Osteoblast (primary cell): ENCODE results near the gene GLDN. TPM values are rescaled to one million over a fixed set of nuclear protein-coding genes. Genes with fewer than 3 reads are reported as not detected.

Experiments
- DNase-seq: peaks from one replicate; pipeline ENCODE4 v3.0.0; 2011; ENCODE audit warnings: low spot score, mixed read lengths; ENCODE audit not compliant: insufficient read length; ENCODE audit errors: missing footprints
- H2AFZ ChIP-seq: 2 replicates; pipeline ENCODE4 v1.6.0; 2011; ENCODE audit warnings: mild to moderate bottlenecking, low read length
- H3K27ac ChIP-seq: 2 replicates; pipeline ENCODE4 v1.5.1; 2011; ENCODE audit warnings: mild to moderate bottlenecking, low read depth, low read length, moderate library complexity
- H3K27me3 ChIP-seq: 2 replicates; pipeline ENCODE4 v1.6.0; 2012; ENCODE audit warnings: mild to moderate bottlenecking, control low read depth, inconsistent platforms, low read length, moderate library complexity; ENCODE audit not compliant: insufficient read depth
- H3K36me3 ChIP-seq: 2 replicates; pipeline ENCODE4 v1.5.1; 2011; ENCODE audit warnings: mild to moderate bottlenecking, low read length, control low read depth, moderate library complexity; ENCODE audit not compliant: insufficient read depth
- H3K4me1 ChIP-seq: 2 replicates; pipeline ENCODE4 v1.5.1; 2011; ENCODE audit warnings: mild to moderate bottlenecking, low read length, control low read depth, moderate library complexity; ENCODE audit not compliant: insufficient read depth
- H3K4me2 ChIP-seq: 2 replicates; pipeline ENCODE4 v1.6.0; 2011; ENCODE audit warnings: mild to moderate bottlenecking, low read length; ENCODE audit not compliant: insufficient read depth
- H3K4me3 ChIP-seq: fragments of 200-600 bp; sonication (generic); 3 replicates; pipeline ENCODE4 v1.5.1; 2012; ENCODE audit warnings: mild to moderate bottlenecking, low read length, inconsistent platforms; ENCODE audit not compliant: insufficient read depth
- H3K79me2 ChIP-seq: 2 replicates; pipeline ENCODE4 v1.6.0; 2012; ENCODE audit warnings: mild to moderate bottlenecking, low read length, control low read depth, inconsistent platforms; ENCODE audit not compliant: insufficient read depth
- H3K9me3 ChIP-seq: 2 replicates; pipeline ENCODE4 v1.5.1; 2011; ENCODE audit warnings: low read depth, low read length, control low read depth
- H4K20me1 ChIP-seq: 2 replicates; pipeline ENCODE4 v1.6.0; 2012; ENCODE audit warnings: mild to moderate bottlenecking, low read length, control low read depth; ENCODE audit not compliant: insufficient read depth
- small RNA-seq: library from RNA; depleted of rRNA; stranded (forward); fragments of <200 nt; gene quantifications from one replicate; pipeline ENCODE3, GENCODE V24; 2012
- total RNA-seq: library from RNA; depleted of rRNA; stranded (reverse); fragments of >200 nt; gene quantifications from 2 replicates; pipeline ENCODE4 v1.2.3, GENCODE V29; 2012
- TF ChIP-seq, protein P1 (sequence below): IDR thresholded peaks from 2 replicates; pipeline ENCODE4 v1.5.1; 2011; ENCODE audit warnings: mild to moderate bottlenecking, low read depth, low read length, moderate library complexity; ENCODE audit errors: extremely low read depth

GLDN gene
- total RNA-seq, 1 donor, result 1.1 TPM

DNA sequence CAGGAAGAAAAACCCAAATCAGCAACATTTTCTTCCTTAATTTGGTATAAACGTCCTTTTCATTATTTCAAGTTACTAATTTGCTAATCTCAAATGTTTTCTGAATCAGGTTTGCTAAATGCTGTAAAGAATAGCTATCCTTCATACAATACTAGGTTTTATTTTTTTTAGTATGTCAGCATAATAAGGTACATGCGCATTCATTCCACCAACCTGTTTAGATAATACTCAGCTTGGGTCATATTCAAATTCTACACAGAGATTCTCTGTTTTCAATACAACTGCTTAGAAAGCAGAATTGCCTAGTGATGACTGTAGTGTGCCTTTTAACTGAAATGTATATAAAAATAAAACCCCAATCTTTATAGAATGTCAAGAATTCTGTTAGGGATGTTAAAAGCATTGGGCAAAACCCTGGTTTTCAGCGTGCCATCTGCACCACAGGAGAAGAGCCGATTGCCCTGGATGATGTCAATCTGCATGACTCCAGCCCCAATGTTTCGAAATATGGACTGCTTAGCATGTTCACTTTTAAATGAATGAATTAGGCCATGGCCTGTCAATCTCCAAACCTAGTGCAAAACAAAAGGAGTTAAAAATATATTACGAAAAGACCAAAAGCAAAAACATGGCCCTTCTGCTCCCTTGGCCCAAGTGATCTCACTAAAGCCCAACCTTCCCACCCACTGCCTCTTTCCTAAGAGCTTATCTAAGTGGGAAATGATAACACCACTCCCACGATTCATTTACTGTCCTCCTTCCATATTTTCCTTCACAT is 107.4 kb downstream of the GLDN start:
- Histone ChIP-seq H3K79me2 (no peaks in the 10 kb centered on the region), H4K20me1 (no peaks in the 10 kb centered on the region), H3K4me1 (no peaks in the 10 kb centered on the region), H3K9me3 (no peaks in the 10 kb centered on the region), H3K36me3 (no peaks in the 10 kb centered on the region), H2AFZ (no peak overlapping the region), H3K4me3 (no peak overlapping the region), H3K27me3 (no peaks in the 10 kb centered on the region), H3K4me2 (no peak overlapping the region), H3K27ac (no peak overlapping the region)
- DNase-seq, result no peak
- TF ChIP-seq, protein P1, sequence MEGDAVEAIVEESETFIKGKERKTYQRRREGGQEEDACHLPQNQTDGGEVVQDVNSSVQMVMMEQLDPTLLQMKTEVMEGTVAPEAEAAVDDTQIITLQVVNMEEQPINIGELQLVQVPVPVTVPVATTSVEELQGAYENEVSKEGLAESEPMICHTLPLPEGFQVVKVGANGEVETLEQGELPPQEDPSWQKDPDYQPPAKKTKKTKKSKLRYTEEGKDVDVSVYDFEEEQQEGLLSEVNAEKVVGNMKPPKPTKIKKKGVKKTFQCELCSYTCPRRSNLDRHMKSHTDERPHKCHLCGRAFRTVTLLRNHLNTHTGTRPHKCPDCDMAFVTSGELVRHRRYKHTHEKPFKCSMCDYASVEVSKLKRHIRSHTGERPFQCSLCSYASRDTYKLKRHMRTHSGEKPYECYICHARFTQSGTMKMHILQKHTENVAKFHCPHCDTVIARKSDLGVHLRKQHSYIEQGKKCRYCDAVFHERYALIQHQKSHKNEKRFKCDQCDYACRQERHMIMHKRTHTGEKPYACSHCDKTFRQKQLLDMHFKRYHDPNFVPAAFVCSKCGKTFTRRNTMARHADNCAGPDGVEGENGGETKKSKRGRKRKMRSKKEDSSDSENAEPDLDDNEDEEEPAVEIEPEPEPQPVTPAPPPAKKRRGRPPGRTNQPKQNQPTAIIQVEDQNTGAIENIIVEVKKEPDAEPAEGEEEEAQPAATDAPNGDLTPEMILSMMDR, result no peak

DNA sequence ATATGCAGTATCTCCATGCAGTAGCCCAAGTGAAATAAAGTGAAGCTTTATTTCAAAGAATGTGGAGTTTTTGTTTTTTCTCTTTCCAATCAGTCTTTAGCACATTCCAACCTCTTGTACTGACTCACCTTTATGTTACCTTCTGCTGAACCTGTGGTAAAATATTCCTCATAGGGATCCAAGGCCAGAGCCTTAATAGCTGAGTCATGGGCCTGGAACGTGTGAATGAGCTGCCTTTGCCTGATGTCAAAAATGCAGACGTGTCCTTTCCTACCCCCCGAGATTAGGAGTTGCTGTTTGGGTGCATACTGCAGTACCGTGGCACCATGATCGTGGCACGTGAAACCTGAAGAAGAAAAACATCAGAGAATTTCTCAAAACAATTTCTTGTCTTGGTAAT is 108.5 kb downstream of the GLDN start:
- H3K27me3 ChIP-seq, result no peaks in the 10 kb centered on the region
- H3K36me3 ChIP-seq, result no peaks in the 10 kb centered on the region
- H3K4me2 ChIP-seq, result no peak overlapping the region
- no peak overlapping the region for H3K4me3 ChIP-seq
- no peak for DNase-seq
- H3K4me1 ChIP-seq, result no peaks in the 10 kb centered on the region
- H3K9me3 ChIP-seq, result no peaks in the 10 kb centered on the region
- no peak overlapping the region for H2AFZ ChIP-seq
- H3K27ac ChIP-seq, result no peak overlapping the region
- TF ChIP-seq, protein P1, result no peak
- H3K79me2 ChIP-seq, result no peaks in the 10 kb centered on the region
- H4K20me1 ChIP-seq, result no peaks in the 10 kb centered on the region

Small RNA genes within 50 kb of the gene (small RNA-seq; reads per million reads assigned to genes)
- gene AC020891.4 (not detected), gene MIR7973-1 (not detected)

Other genes with a start within 250 kb of the GLDN start
- gene TNFAIP8L3, start 246.7 kb upstream of the GLDN start, total RNA-seq, result 8.3 and 11.2 TPM in 2 replicates
- 2.2 and 4.4 TPM in 2 replicates for gene CYP19A1, start 3.1 kb upstream of the GLDN start, total RNA-seq